Measurements from ENCODE around the gene TNFRSF13B. TPM values are rescaled to one million over a fixed set of nuclear protein-coding genes. Genes with fewer than 3 reads are reported as not detected.
"Not testable (repeated sequence)": the region's sequence is repeated elsewhere in the genome, so short reads cannot be mapped to it uniquely, and the experiment has no call there.

Gene TNFRSF13B
- total and polyA plus RNA-seq, 5 experiments from 2014 or later: 1.3 to 1.5 TPM; not detected in 3

DNA sequence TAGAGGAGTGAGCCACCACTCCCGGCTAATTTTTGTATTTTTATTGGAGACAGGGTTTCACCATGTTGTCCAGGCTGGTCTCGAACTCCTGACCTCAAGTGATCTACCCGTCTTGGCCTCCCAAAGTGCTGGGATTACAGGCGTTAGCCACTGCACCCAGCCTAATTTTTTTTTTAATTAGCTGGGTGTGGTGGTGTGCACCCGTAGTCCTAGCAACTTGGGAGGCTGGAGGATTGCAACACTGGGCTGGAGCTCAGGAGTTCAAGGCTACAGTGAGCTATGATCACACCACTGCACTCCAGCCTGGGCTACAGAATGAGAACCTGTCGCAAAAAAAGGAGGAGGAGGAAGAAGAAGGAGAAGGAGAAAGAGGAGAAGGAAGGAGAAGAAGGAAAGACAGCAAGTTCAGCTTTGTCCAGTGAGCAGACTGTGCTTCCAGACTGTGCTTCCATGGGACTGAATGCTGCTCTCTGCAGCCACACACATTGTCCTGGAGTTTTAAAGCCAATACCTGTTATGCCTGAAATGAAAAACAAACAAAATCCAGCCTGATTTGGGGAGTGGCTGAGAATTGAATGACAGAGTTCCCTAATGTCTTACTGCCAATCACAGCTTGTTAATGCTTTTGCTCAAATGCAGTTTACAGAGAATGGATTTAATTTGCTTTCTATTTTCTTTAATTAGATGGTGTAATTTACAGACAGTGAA is 2.8 kb upstream of the TNFRSF13B start:
- ATAC-seq (no peak), DNase-seq (no peak)
- no peaks in the 10 kb centered on the region for H3K36me3 Mint-ChIP-seq
- H3K27ac Mint-ChIP-seq: peak overlapping the region in 2 of 10 donors; percentile 15 to 78
- peaks cover 0 to 48% (median under 1%) of the 10 kb centered on the region in 4 donors for H3K4me1 Mint-ChIP-seq
- peaks cover 0 to 3% (median 0%) of the 10 kb centered on the region in 5 donors for H3K27me3 Mint-ChIP-seq
- POLR2A ChIA-PET: no interaction called here
- H3K9me3 Mint-ChIP-seq: no peaks in the 10 kb centered on the region
- peak overlapping the region in 1 of 10 donors; percentile 36 for H3K4me3 Mint-ChIP-seq

DNA sequence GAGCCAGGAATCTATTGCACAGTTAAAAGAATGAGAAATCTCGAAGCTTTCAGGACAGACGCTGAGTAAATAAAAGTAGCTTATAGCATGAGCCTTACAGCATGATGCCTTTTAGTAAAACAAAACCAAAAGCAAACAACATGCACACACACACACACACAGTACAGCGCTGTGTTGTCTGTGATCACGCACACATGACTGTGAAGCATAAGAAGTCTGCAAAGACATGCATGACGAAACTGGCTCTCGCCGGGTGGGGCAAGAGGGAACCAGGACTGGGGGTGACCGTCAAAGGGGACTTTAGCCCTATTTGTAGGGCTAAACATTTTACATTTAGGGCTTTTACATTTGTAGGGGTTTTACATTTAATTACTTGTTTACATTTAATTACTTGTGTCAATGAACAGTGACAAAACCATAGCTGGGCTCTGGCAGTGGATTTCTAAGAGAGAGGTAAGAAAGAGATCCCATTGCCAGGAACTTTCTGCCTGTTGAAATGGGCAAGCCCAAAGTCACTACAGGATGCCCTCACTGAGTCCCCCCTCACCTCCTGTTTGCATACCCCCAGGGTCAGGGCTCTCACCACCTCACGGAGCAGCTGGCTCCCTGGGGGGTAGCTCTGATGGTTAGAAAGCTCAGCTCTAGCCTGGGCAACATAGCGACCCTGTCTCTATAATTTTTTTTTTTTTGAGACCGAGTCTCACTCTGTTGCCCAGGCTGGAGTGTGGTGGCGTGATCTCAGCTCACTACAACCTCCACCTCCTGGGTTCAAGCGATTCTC is 2.0 kb upstream of the TNFRSF13B start:
- DNase-seq (no peak), ATAC-seq (peak in 1 of 2 donors; percentile 41)
- Mint-ChIP-seq H3K27ac (peak overlapping the region in 3 of 10 donors; percentile 4 to 29 (median 15)), H3K9me3 (no peaks in the 10 kb centered on the region), H3K4me1 (peaks cover 0 to 51% (median under 1%) of the 10 kb centered on the region in 4 donors), H3K4me3 (peak overlapping the region in 1 of 10 donors; percentile 39), H3K27me3 (peaks cover 0 to 3% (median 0%) of the 10 kb centered on the region in 5 donors), H3K36me3 (no peaks in the 10 kb centered on the region)
- POLR2A ChIA-PET: no interaction called here

DNA sequence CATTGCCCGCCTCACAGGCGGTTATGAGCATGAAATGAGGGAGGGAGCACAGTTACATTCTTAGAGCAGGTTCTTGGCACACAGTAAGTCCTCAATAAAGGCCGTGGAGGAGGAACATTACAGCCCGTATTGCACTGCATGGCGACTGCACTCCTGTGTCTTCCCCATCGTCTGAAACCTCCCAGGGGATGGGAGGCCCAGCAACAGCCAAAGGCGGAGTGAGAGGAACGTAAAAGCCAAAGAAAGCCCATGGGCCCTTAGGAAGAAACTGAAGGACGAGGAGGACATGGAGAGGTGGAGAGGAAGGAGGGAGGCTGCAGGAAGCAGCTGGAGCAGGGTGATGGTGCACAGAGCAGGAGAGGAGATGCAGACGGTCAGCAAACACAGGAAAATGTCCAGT is 1.1 kb upstream of the TNFRSF13B start:
- ATAC-seq, H3K27me3 Mint-ChIP-seq, POLR2A ChIA-PET, H3K9me3 Mint-ChIP-seq, H3K36me3 Mint-ChIP-seq, DNase-seq: not testable (repeated sequence)
- Mint-ChIP-seq H3K27ac (peak overlapping the region in 1 of 10 donors; percentile 66), H3K4me1 (peaks cover 0 to 51% (median under 1%) of the 10 kb centered on the region in 4 donors), H3K4me3 (peak overlapping the region in 1 of 10 donors; percentile 32)

DNA sequence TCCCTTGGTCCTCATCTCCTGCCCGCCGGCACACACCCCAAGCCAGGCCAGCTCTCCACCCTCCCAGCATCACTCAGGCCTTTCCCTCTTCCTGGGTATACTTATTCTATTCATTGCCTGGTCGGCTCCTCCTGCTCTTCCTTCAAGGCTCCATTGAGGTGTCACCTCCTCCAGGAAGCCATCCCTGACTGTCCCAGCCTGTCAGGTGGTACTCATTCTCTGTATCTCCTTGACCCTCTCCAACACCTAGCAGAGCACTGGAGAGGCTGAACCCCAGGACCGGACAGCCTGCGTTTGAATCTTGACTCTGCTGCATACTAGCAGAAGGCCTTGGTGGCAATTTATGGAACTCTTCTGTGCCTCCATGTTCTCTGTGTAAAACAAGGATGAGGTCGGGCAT is 428 bp upstream of the TNFRSF13B start:
- H3K27ac Mint-ChIP-seq: peak overlapping the region in 1 of 10 donors; percentile 66
- H3K27me3 Mint-ChIP-seq: peaks cover 0 to 3% (median 0%) of the 10 kb centered on the region in 5 donors
- peak overlapping the region in 1 of 10 donors; percentile 48 for H3K4me3 Mint-ChIP-seq
- no peaks in the 10 kb centered on the region for H3K36me3 Mint-ChIP-seq
- DNase-seq (no peak), ATAC-seq (no peak)
- peaks cover 0 to 51% (median under 1%) of the 10 kb centered on the region in 4 donors for H3K4me1 Mint-ChIP-seq
- POLR2A ChIA-PET: no interaction called here
- H3K9me3 Mint-ChIP-seq: no peaks in the 10 kb centered on the region

DNA sequence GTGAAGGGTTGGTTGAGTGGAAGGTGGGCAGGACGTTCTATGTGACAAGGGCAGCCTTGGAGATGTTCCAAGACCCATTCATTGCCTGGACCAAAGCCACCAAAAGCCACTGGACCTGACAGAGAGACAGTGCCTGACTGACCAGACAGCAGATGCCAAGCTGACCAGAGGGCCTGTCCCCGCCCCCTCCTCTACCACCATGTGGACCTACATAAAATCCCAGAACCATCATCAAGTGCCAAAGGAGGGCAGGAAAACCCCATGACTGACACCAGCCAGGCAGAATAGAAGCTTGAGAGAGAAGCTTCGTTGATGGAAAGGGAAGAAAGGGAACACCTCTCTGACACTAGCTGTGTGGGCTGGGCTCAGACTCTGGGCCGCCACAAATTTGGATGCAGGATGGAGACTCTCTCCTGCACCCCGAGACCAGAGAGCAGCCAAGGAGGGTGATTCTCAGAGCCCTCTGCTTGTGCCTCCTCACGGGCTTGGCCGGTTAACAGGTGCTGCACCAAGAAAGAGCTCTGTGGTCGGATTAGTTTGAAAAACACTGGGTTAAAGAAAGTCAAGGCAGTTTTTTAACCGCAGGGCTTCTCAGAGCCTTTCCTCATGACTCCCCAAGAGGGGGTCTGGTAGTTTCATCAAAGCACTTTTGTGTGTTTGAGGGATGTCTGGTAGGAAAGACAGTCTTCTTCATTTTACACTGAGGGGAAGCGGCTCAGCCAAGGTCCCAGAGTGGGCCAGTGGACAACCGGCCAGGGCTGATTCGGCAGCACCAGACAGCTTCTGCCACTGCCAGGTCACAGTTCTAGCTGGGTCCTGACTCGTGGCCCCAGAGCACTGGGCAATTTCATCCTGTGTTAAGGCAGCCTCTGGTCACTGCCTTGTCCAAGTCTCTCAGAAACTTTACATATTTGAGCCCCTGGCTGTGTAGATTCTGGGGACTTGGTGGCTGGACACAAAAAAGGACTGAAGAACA is 1.7 kb downstream of the TNFRSF13B start:
- peaks cover 0 to 7% (median 4%) of the 10 kb centered on the region in 5 donors for H3K27me3 Mint-ChIP-seq
- H3K4me3 Mint-ChIP-seq: no peak overlapping the region
- H3K9me3 Mint-ChIP-seq: no peaks in the 10 kb centered on the region
- POLR2A ChIA-PET: no interaction called here
- H3K4me1 Mint-ChIP-seq: peaks cover 0 to 32% (median under 1%) of the 10 kb centered on the region in 4 donors
- DNase-seq: no peak
- peak in 1 of 2 donors; percentile 22 for ATAC-seq
- no peaks in the 10 kb centered on the region for H3K36me3 Mint-ChIP-seq
- peak overlapping the region in 2 of 10 donors; percentile 27 to 55 for H3K27ac Mint-ChIP-seq

DNA sequence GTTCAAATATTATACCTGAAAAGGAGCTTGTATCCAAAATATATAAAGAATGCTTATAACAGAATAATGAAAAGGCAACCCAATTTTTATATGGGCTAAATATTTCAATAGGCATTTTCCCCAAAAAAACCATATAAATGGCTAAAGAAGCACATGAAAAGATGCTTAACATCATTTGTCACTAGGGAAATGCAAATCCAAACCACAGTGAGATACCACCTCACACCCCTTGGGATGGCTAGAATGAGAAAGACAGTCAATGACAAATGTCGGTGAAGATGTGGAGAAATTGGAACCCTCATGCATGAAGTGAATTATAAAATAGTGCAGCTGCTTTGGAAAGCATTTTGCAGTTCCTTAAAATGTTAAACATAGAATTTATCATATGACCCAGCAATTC is 3.1 kb downstream of the TNFRSF13B start:
- POLR2A ChIA-PET: no interaction called here
- Mint-ChIP-seq H3K27me3 (peaks cover 0 to 10% (median 4%) of the 10 kb centered on the region in 5 donors), H3K4me1 (peaks cover 0 to 23% (median under 1%) of the 10 kb centered on the region in 4 donors), H3K36me3 (no peaks in the 10 kb centered on the region), H3K4me3 (no peak overlapping the region), H3K9me3 (peaks cover 0 to 1% (median 0%) of the 10 kb centered on the region in 9 donors), H3K27ac (no peak overlapping the region)
- no peak for ATAC-seq
- DNase-seq: no peak

DNA sequence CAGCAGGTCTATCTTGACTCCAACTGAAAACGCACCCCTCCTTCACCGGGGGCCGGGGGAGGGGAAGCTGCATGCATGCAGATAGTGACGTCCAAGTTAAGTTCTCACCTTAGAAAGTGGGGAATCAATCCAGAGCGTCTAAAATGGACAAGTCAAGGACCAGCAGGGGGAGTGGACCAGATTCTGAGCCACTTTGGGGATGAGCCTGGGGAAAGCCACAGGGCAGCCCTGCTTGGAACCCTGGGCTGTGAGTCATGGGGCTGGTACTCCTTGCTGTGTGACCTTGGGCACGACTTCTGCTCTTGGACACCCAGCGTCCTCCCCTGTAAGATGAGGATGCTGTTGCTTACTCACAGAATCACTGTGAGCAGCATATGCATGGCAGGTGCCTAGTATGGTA is 9.1 kb downstream of the TNFRSF13B start:
- ATAC-seq: no peak
- H3K9me3 Mint-ChIP-seq: peaks cover 0 to 13% (median 4%) of the 10 kb centered on the region in 9 donors
- H3K4me3 Mint-ChIP-seq: no peak overlapping the region
- POLR2A ChIA-PET: no interaction called here
- H3K27ac Mint-ChIP-seq: peak overlapping the region in 1 of 10 donors; percentile 30
- peaks cover 4 to 17% (median 12%) of the 10 kb centered on the region in 5 donors for H3K27me3 Mint-ChIP-seq
- DNase-seq: no peak
- peaks cover 0 to 1% (median 0%) of the 10 kb centered on the region in 4 donors for H3K4me1 Mint-ChIP-seq
- H3K36me3 Mint-ChIP-seq: peaks cover 0 to 8% (median 0%) of the 10 kb centered on the region in 3 donors

DNA sequence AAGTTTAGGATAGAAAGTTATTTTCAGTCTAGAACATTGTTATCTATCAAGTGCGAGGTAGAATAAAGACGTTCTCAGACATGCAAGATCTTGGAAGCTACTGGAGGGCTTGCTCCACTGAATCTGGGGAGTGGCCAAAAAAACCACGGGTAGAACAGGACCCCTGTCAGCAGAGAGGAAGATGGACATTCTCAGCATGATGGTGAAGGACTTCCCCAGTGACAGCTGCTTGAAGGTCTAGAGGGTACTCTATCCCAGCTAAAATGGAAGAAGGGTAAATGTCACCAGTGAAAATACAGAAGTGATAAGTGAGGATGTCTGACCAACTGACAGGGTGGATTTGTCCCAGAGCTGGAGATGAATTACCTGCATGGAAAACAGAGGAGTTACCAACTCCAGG is 10.1 kb downstream of the TNFRSF13B start:
- H3K27ac Mint-ChIP-seq: no peak overlapping the region
- ATAC-seq (no peak), DNase-seq (no peak)
- POLR2A ChIA-PET: no interaction called here
- peaks cover 0 to 13% (median 4%) of the 10 kb centered on the region in 9 donors for H3K9me3 Mint-ChIP-seq
- no peak overlapping the region for H3K4me3 Mint-ChIP-seq
- H3K36me3 Mint-ChIP-seq: peaks cover 0 to 8% (median 0%) of the 10 kb centered on the region in 3 donors
- peaks cover 0 to 1% (median 0%) of the 10 kb centered on the region in 4 donors for H3K4me1 Mint-ChIP-seq
- peaks cover 4 to 19% (median 17%) of the 10 kb centered on the region in 5 donors for H3K27me3 Mint-ChIP-seq

DNA sequence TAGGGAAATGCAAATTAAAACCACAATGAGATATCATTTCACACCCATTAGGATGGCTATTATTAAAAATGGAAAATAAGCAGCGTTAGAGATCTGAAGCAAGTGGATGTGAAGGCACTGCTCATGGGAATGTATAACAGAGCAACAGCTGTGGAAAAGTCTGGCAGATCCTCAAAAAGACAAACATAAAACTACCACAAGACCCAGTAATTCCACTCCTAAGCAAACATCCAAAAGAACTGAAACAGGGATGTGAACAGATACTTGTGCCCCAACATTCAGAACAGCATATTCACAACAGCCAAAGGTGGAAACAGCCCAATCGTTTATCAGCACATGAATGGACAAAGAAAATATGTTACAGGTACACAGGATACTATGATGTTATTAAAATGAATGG is 10.9 kb downstream of the TNFRSF13B start:
- DNase-seq, POLR2A ChIA-PET, H3K4me3 Mint-ChIP-seq, ATAC-seq, H3K27ac Mint-ChIP-seq, H3K4me1 Mint-ChIP-seq: not testable (repeated sequence)
- Mint-ChIP-seq H3K27me3 (peaks cover 6 to 26% (median 19%) of the 10 kb centered on the region in 5 donors), H3K36me3 (peaks cover 0 to 15% (median 0%) of the 10 kb centered on the region in 3 donors), H3K9me3 (peaks cover 0 to 13% (median 4%) of the 10 kb centered on the region in 9 donors)

DNA sequence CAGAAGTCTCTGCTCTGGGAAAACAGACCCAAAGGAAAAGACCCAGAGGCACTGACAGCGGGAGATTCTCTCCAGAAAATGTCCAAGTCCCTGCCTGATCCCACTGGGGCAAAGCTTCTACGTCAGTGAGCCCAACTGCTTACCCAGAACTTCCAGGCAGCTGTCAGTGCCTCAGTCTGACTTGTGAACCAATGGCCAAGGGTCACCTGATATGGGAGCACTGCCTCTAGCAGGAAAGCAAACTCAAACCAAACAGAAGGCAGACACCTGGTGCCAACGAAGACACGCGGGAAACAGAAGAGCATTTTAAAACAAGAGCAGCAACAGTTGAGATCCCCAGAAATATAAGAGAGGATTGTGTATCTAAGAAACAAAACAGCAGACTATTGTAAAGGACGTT is 16.9 kb downstream of the TNFRSF13B start:
- POLR2A ChIA-PET, ATAC-seq, H3K4me3 Mint-ChIP-seq, DNase-seq, H3K4me1 Mint-ChIP-seq, H3K27ac Mint-ChIP-seq: not testable (repeated sequence)
- H3K36me3 Mint-ChIP-seq: peaks cover 0 to 22% (median 3%) of the 10 kb centered on the region in 3 donors
- peaks cover 0 to 17% (median 7%) of the 10 kb centered on the region in 9 donors for H3K9me3 Mint-ChIP-seq
- H3K27me3 Mint-ChIP-seq: peaks cover 13 to 71% (median 41%) of the 10 kb centered on the region in 5 donors

DNA sequence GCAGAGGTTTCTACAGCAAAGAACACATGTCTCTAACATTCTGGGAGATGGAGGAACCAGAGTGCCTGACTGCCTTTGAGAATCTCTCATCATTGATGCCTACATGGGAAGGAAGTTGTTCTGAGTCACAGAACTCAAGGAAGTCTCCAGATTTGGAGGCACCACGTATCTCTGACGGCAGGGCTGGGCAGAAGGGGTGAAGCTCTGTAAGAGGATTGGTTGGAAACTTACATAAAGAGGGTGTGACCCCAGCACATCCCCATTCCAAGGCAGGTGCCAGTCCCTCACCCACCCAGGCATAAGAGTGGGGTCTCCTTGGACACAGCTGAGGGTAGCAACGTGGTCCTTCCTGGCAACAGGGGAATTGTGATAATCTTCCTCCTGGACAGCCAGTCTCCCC is 17.4 kb downstream of the TNFRSF13B start:
- DNase-seq (no peak), ATAC-seq (no peak)
- Mint-ChIP-seq H3K27me3 (peaks cover 13 to 71% (median 41%) of the 10 kb centered on the region in 5 donors), H3K4me1 (no peaks in the 10 kb centered on the region), H3K27ac (no peak overlapping the region), H3K36me3 (peaks cover 0 to 17% (median 3%) of the 10 kb centered on the region in 3 donors), H3K4me3 (no peak overlapping the region), H3K9me3 (peaks cover 0 to 15% (median 7%) of the 10 kb centered on the region in 9 donors)
- POLR2A ChIA-PET: no interaction called here

DNA sequence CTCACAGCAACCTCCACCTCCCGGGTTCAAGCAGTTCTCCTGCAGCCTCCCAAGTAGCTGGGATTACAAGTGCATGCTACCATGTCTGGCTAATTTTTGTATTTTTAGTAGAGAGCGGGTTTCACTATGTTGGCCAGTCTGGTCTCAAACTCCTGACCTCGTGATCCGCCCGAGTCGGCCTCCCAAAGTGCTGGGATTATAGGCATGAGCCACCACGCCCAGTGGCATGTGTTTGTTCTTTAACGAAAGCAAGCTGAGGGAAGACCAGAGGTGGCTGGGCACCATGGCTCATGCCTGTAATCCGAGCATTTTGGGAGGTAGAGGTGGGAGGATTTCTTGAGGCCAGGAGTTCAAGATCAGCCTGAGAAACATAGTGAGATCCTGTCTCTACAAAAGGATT is 18.1 kb downstream of the TNFRSF13B start:
- peaks cover 0 to 24% (median 9%) of the 10 kb centered on the region in 3 donors for H3K36me3 Mint-ChIP-seq
- DNase-seq: no peak
- H3K27me3 Mint-ChIP-seq: peaks cover 13 to 75% (median 41%) of the 10 kb centered on the region in 5 donors
- POLR2A ChIA-PET: no interaction called here
- ATAC-seq: no peak
- no peaks in the 10 kb centered on the region for H3K4me1 Mint-ChIP-seq
- H3K27ac Mint-ChIP-seq: no peak overlapping the region
- peaks cover 2 to 22% (median 12%) of the 10 kb centered on the region in 9 donors for H3K9me3 Mint-ChIP-seq
- H3K4me3 Mint-ChIP-seq: no peak overlapping the region

All from naive thymus-derived CD8-positive, alpha-beta T cell (primary cell).